RCC 7860 (cell line): ENCODE data around the gene RNF5.
"Not testable (repeated sequence)": the region's sequence is repeated elsewhere in the genome, so short reads cannot be mapped to it uniquely, and the experiment has no call there.

Source experiments
- DNase-seq: peaks from one replicate; pipeline ENCODE4 v3.0.0-alpha.2; 2015; ENCODE audit warnings: low spot score
- FAIRE-seq: peaks from 2 replicates; lab custom pipeline; 2012; peaks lifted over from hg19 to GRCh38; lab: Jason Lieb, UNC

The RNF5 gene

DNA sequence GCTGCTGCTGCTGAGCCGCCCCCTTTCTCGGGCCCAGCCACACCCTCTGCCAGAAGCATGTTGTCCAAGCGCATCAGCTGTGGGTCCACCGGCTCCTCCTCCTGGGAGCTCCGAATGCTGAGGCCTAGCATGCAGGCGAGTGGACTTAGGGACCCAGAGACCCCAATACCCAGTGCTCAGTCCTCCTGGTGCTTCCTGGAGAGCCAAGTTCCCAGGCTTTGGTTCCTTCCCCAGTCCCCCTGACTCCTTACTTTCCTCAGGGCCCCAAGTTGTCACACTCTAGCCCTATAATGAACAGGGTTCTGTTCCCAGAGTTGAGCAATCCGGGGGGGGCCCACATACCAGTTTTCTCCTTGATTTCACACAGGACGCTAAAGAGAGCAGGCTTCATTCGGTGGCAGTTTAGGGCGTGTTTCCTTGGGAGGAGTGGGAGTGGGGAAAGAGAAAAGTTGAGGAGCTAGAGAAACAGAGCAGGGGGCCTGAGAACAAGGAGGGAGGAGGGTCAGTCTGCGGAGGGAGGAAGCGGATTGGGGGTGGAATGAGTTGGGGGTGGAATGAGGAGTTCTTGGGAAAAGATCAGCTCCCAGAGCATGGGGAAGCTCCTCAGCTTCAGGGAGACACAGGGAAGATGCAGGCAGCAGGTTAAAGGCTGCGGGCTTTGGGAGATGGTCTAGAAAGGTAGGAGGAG is 10.3 kb downstream of the RNF5 start:
- DNase-seq, result no peak
- no peak for FAIRE-seq

DNA sequence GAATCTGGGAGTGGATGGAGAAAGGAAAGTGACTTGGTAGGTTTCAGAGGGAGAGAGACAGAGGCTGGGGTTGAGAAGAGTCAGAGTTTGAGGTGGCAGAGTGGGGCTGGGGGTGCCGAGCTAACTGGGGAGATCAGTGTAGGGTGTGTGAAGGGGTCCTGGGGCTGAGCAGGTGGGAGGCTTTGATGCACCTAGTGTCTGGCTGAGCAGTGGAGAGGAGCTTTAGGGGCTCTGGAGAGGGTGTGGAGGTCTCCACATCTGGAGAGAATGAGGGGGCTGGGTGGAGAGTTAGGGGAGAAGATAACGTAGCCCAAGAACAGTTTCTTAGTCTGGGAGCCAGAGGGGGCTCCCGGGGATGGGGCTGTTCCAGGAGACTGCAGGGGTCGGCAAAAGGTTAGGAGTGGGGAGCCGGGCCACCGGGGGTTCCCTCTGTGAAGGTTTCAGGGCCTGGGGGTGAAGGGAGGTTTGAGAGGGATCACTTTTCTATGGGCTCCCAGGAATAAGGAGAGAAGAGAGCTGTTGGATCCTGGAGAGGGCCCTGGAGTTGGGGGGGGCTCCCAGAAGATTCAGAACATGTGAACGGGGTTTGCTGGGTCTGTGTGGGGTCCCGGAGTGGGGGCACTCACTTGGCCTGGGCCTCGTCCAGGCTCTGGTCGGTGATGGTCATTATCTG is 11.0 kb downstream of the RNF5 start:
- no peak for DNase-seq
- no peak for FAIRE-seq

DNA sequence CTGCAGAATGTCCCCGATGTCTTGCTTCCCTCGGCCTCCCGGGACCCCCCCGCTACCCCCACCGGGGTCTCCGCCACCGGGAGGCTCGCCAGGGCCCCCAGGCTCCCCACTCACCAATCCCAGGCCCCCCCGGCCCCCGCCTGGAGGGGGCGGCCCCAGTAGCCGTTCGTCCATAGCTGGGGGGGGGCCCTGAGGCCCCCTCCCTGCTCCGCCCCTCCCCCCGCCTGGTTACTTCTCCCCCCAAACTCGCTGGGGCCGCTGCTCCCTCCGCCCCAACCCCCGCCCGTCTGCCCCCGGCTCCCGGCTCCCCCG is 11.5 kb downstream of the RNF5 start:
- no peak for FAIRE-seq

DNA sequence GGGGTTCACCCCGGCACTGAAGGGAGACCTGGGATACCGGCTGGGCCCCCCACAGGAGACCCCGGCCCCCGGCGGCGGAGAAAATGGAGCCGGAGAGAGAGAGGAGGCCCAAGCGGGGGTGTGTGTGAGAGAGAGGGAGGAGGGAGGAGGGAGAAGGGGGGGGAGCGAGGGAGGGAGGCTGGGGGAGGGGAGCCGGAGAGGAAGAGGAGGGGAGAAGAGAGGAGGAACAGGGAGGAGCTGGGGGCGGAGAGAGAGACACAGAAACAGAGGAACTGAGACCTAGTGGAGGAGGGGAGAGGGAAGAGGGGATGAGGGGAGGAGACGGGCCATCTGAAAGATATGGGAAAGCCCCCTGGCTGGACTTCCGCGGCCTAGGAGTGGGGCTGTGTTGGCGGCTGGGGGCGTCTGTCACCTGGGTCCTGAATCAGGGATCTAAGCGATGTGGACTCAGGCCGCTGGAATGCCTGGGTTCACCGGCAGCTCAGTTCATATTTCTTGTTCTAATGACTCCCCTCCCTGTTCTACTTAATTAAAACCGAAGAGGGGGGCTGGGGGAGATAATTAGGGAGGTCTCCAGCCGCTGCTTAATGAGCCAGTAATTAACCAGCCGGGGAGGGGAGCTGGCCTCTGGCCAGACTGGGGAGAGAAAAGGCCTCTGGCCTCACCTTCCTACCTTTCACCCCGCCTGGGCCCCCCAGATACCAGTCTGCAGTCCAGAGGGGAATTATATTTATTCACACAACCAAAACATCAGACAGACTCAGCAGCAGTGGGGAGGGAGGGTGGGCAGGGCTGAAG is 12.0 kb downstream of the RNF5 start, which contains the start of gene PBX2:
Gene PBX2, minus strand, starts transcription at position 149 of the 798 bp plus-strand sequence. CDS start 287 bp downstream, outside the sequence.
- no peak for FAIRE-seq

More for the DNA sequence above, 11.5 kb downstream of the RNF5 start:
- DNase-seq, result no peak

DNA sequence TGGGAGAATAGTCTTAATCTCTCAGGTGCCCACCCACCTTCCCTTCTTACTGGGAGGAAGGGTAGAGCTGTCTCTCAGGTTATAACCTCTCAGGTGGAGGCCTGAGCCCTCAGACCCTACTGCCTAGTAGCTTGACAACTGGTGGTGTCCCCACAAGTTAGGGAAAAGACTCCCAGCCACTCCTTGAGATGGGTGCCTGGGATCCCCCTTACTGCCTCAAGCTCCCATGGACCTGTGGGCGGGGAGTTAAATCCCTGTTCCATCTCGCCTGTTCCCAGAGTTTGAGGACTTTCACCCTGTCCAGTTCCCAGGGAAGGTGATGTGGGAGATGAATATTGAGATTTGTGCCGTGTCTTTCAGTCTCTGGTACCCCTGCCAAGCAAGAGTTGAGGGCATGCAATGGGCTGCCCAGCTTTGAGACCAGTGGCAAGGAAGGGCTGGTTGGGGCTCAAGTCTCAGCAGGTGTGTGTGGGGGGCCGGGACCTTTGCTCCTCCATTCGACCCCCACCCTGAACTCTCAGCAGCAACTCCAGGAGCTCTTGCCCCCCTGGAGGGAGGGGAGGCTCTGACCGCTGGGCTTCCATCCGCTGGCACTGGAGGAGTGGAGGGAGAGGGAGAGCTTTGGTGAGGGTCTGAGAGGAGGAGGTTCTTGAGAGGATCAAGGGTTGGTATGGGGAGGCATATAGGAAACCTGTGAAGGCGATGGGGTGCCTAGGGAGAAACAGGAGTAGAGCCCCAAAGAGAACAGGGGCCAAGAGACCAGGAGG is 12.9 kb downstream of the RNF5 start:
- no peak for FAIRE-seq
- no peak for DNase-seq

More for the DNA sequence above, 12.0 kb downstream of the RNF5 start, which contains the start of gene PBX2:
- peak; percentile 69 for DNase-seq

DNA sequence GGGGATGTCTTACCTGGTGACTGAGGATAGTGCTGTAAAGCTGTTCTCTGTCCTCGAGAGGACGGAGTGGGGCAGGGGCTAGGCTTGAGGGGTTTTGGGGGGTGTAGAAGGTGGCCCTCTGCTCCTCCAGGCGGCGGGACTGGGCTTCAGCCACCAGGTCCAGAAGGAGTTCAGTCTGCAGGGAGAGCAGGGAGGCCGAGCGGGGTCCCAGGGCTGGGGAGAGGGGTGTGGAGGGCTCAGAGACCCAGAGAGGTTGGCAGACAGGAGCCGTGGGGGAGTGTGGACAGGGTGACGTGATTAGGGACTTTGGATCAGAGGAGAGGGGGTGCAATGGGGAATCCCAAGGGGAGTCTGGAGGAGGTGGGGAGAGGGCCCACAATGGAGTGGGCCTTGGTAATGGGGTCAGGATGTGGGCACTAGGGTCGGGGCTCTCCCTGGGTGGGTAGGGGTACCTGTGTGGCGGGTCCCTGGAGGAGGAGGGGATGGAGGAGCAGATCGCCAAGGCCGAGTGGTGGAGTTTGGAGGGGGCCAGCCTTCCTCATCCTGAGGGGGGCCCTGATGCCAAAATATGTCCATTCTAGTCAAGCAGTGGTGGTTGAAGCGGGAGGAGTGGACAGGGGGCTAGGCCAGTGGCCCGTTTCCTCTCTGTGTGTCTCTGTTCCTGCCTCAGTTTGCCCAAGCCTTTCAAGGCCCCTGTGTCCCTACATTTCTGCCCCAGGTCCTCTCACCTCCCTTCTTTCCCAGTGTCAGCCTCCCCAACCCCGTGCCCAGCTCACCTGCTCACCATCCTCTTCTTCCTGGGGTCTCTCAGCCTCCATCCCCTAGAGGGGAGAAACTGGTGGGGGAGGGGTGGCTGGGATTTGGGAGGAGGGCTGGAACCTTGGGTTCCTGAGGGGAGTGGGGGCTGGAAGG is 13.7 kb downstream of the RNF5 start:
- DNase-seq (no peak), FAIRE-seq (no peak)

DNA sequence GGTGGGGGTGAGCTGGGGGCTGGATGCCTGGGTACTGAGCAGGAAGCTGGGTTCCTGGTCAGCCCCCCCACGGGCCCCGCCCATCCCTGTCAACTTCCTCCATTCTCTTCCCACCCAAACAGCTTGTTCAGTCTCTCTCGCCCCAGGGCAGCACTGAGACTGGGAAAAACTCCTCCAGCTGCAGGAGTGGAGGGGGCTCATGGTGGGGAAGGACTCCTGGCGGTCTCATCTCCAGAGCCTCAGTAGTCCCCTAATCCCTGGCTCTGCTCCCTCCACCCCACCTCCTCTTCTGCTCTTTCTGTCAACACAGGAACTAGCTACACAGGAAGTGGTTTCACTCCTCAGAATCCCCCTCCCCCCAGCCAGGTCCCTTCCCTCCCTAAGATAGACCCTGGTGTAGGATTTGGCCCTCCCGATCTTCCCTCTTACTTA is 14.4 kb downstream of the RNF5 start, which contains the start of gene GPSM3:
Gene GPSM3, minus strand, starts transcription at position 36 of the 432 bp plus-strand sequence. CDS start 130 bp downstream, outside the sequence.
- FAIRE-seq (no peak), DNase-seq (no peak)

DNA sequence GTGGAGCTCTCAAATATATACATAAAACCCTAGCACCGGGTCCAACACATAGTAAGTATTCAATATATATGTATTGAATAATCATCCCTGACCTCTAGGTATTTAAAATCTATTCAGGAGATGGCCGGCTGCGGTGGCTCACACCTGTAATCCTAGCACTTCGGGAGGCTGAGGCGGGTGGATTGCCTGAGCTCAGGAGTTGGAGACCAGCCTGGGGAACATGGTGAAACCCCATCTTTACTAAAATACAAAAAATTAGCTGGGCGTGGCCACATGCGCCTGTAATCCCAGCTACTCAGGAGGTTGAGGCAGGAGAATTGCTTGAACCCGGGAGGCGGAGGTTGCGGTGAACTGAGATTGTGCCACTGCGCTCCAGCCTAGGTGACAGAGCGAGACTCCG is 14.9 kb downstream of the RNF5 start:
- not testable (repeated sequence) for FAIRE-seq, DNase-seq

DNA sequence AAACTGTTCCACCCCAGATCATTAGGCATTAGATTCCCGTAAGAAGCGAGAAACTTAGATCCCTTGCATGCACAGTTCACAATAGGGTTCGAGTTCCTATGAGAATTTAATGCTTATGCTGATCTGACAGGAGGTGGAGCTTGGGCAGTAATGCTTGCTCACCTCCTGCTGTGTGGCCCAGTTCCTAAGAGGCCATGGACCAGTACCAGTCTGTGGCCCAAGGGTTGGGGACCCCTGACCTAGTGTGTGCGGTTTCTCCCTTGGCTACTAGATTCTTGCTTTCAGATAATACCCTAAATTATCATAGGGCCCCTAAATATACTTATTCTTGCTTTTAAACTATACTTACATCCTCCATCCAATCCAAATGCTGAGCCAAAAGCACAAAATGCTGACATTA is 16.2 kb downstream of the RNF5 start:
- DNase-seq (no peak), FAIRE-seq (no peak)

DNA sequence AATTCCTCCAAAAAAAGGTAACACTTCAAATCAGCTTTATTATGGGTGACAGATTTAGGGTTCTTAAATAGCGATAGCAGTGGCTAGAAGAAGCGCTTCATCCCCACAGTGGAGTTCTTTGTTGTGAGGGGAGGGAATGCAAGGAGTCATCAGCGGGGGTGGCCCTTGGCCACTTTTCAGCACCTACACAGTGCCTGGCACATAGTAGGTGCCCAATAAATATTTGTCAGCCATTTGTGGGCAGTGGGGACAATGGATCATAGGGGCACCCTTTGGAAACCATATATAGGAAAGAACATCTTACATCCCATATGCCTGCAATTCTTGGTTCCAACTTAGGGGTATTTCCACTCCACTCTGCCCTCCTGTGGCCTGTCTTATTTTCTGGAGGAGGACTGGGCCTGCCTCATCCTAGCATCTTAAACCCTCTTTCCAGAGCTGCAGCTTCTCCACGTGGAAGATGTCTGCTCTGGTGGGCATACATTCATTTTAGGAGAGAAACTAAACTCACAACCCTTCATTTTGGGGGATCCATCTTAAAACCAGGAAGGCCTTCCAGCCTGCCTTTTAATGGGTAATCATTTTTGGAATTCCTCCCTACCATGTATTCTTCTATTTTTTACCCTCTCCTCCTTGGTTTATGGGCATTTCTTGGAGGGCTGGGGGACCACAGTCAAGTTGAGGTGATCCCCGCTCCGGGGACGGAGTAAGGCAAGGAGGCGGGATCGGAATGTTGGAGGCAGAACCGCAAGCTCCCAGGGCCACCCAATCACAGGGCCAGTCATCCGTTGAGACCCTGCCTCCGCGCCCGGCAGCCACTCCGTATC is 16.8 kb downstream of the RNF5 start:
- no peak for FAIRE-seq
- peak; percentile 41 for DNase-seq

DNA sequence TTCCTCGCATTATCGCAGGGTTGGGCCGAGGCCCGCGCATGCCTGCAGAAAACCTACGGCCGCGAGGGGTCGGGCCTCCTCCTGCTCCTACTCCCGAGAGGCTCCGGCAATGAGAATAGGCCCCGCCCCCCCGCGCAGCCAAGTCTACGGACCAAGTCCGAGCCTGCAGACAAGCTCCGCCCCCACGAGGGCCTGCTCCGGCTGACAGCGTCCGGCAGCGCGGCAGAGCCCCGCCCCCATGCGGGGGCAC is 17.4 kb downstream of the RNF5 start:
- DNase-seq (peak; percentile 97), FAIRE-seq (peak; percentile 80)

DNA sequence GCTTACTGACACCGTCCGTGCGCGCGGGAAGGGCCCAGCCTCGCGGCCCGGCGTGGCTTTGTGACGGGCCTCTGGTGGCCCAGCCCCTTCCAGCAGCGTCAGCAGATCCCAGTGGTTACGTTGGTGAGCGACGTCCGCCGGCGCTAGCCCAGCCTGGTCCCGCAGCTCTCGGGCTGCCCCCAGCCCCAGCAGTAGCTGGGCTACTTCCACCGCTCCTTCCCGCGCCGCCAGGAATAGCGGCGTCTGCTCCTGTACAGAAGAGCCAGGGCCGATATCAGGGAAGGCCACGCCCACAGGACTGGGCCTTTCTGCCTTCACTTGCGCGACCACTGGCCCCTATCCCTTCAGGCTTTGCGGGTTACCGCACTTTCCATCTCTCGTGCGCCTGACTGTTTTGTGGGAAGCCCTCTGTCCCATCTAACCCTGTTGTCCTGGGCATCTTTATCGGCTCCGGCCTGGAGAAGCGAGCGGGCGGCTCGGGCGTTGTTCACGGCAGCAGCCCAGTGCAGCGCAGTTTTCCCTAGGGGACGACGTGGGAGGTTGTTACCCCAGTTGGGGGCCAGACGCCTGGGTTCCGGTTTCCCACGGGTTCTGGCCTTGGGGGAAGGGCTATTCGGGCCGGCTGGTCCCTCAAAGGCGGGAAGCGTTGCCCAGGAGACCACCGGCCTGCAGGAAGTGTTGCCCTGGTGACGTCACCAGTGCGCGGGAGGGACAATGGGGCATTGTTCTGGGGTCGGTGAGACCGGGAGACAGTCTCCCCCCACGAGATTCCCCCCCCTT is 17.9 kb downstream of the RNF5 start:
- peak; percentile 52 for DNase-seq
- FAIRE-seq, result no peak

DNA sequence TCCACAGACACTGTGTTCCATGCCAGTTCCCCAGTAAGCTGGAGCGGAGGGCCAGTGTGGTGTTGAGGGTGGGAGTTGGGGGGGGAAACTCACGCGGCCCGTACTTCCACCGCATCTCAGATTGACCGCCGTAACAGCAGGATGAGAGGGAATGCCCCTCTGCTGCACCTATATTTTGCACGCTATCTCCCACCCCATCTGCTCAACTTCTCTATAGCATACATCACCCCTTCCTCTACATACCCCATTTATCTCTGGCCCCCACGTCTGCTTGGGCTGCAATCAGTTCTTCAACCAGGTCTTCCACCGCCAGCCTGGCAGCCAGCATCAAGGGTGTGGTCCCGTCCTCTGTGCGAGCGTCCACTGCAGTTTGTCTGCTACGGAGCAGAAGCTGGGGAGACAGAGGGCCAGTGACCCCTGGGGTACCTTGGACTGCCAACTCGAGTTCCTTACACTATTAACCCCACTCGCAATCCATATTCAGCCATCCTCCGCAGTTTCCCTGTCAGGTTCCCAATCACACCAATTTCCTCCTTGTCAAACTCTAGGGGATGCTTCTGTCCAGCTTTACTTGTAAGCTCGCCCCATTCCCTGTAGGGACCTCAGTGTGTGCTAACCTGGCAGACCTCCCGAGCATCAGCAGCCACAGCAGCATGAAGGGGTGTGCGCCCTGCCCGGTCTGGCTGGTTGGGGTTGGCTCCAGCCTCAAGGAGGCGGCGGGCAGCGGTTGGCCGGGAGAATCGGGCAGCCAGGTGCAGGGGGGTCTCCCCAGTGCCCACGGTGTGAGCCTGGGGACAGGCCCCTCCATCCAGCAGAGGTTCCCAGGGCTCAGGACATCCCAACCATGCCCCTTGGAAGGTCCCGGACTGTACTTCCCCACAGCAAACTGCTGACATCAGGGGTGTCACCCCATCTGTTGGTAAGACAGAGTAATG is 18.7 kb downstream of the RNF5 start:
- FAIRE-seq, result no peak
- no peak for DNase-seq

DNA sequence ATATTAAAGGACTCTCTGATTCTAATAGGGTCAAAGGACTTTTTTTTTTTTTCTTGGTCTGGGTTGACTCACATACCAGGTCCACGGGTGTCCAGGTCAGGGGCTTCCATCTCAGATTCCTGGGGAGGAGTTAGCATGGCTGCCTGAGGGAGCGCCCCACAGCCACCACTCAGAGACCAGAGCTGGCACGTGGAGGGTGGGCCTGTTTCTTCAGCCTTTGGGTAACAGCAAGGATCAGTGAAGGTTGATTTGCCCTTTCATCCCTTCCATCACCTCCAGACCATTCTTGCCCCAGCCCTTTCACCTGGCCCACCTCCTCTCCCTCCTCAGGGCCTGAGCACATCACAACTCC is 20.1 kb downstream of the RNF5 start:
- DNase-seq (no peak), FAIRE-seq (no peak)

DNA sequence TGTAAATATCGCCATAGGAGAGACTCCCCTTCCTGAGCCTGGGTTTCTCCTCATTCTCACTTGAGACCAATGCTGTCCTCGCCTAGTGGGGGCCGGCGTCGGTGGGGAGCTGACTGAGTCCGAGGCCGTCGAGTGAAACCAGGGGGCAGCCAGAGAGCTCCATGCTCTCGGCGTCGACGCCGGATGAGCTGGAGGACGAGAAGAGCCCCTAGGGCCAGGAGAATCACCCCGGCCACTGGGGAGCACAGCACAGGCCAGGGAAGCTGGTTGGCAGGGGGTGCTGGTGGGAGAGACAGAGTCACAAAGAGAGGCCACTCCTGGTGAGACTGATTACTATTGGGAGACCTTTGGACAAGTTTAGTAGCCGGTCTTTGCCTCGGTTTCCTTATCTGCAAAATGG is 20.7 kb downstream of the RNF5 start:
- DNase-seq (no peak), FAIRE-seq (no peak)

DNA sequence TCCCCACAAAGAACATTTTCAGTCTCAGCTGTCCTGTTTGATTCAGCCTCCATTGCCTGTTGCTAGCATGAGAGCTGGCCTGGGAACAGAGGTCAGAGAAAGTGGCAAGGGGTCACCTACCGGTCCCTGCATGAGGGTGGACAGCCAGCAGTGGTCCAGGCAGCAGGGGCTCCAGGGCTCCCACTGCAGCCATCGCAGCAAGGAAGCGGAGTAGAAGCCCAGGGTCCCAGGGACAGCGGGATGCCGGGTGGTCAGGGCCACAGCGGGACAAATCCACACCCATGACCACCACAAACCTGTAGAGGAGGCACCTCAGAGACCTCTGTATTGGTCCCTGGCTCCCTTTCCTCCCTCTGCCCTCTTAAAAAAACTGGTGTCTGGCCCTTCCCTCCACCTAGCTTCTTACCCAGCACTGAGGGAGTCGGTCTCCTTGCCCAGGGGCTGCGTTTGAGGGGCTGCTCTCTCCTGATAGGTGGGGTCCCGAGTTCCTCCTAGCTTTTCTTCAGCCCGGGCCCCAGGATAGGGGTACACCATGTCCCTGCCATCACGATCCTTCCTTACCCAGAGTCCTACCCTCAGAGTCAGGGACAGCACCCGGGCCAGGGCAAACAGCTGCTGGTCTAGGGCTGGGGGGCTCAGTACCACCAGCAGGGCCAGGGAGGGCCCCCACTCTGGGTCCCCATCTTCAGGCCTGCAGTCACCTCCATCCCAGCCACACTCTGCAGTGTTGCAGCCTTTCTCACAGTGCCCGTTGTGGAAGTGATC is 22.7 kb downstream of the RNF5 start:
- DNase-seq, result no peak
- no peak for FAIRE-seq

DNA sequence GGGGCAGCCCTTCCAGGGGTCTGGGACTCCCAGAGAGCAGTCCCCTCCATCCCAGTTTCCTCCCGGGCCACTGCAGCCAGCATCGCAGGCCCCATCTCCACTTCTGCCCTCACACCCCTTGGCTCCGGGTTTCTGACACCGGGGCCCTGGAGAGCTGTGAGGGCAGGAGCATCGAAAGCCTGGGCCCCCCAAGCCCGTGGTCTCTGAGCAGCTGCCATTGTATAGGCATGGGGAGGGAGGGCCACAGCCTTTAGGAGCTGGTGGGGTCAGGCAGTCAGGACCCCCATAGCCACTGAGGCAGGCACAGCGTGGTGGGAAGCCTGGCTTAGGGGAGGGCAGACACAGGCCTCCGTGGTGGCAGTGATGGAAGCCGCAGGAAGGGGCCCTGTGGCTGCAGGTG is 24.0 kb downstream of the RNF5 start:
- no peak for DNase-seq
- no peak for FAIRE-seq
